Islet of Langerhans (tissue), 1 donor: Measurements from ENCODE around the gene ABHD15.

Experiments
- FAIRE-seq: peaks from one replicate; lab custom pipeline; 2011; peaks lifted over from hg19 to GRCh38; lab: Jason Lieb, UNC

Gene ABHD15

DNA sequence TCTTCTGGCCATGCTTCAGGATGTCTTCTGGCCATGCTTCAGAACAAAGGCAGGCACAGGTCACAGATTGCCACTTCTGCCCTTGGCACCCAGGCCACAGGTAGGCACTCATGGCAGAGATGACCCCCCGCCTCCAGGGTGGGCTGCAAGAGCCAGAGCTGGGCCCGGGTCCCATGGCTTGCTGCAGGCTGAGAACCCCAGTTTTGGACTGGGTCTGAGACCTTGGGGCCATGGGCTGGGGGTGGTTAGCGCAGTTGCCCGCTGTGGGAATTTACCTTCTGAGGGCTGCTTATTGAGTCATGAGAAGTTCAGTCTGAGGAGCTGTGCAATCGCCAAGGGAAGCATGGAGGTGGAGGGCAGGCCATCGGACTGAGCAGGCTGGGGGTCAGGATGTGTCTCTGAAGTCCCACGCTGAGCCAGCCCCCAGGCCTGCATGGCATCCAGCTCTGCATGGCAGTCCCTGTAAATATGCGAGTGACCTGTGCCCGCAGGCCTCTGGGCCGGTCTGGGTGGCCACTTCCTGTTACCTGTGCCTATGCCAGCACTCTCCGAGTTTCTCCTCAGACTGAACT, 27.8 kb upstream of the ABHD15 start:
- no peak for FAIRE-seq

DNA sequence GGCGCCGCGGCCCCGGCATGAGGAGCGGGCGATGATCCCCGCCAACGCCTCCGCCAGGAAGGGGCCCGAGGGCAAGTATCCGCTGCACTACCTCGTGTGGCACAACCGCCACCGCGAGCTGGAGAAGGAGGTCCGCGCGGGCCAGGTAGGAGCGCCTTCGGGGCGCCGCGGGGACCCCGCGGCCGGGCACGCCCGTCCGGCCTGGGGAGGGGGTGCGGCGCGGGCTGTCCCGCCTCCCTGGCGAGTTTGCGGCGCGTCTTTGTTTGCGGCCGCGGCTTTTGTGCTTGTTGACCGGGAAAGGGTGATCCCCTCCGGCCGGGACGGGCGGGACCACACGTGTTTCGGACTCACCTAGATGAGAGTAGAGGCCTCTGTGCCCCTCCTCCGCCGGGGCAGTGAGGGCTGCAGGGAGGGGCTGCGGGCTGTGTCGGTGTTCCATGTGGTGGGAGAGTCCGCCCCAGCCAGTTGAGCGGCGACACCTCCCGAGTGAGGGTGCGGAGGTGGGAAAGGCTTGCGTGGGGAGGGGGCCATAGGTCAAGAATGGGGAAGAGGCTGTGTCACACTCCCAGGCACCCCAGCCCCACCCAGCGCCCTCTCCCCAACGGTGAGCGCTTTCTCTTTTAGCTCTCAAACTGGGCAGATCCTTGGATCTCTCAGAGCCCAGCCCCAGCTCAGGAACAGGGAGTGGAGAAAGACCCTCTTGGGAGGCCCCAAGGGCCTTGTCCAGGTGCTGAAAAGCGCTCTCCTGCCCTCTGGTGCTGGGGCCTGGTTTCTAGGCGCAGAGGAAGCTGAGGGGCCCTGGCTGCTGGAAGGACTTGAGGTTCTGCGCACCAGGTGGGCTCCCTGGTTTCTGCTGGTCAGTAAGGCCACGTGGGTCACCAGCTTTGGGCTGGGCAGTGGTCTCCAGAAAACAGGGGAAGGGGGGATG, 27.0 kb upstream of the ABHD15 start:
- FAIRE-seq: no peak

DNA sequence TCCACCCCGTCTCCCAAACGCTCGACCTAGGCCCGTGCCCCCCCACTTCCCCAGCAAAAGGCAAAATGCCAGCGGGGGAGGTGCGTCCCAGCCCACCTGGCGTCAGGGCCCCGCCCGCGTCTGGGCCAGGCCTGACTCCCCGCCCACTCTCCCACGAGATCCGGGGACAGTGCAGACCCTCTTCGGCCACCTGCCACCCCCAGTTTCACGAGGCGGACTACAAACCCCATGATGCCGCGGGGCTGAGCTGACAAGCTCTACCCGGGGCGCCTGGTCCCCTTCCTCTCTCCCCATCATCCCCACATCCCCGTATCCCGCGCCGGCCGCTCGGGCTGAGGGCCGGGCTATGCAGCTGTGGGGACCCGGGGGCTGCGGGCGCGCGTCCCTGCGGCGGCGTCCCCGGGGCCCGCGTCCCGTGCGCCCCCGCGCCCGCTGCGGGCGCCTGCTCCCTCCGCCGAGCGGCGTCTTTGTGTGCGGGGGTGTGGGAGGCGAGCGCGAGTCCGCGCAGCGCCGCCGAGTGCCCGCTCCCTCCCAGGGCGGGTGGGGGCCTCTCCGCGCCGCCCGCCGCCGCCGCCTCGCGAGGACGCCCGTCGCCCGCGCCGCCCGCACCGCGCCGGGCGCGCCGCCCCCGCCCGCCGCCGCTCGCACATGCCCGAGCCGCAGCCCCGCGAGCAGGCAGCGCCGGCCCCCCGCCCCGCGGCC, 26.2 kb upstream of the ABHD15 start, which contains the start of gene ANKRD13B:
ANKRD13B (plus strand) TSS at position 283 of the 702 bp plus-strand sequence. CDS start 490 bp downstream, outside the sequence.
- no peak for FAIRE-seq

DNA sequence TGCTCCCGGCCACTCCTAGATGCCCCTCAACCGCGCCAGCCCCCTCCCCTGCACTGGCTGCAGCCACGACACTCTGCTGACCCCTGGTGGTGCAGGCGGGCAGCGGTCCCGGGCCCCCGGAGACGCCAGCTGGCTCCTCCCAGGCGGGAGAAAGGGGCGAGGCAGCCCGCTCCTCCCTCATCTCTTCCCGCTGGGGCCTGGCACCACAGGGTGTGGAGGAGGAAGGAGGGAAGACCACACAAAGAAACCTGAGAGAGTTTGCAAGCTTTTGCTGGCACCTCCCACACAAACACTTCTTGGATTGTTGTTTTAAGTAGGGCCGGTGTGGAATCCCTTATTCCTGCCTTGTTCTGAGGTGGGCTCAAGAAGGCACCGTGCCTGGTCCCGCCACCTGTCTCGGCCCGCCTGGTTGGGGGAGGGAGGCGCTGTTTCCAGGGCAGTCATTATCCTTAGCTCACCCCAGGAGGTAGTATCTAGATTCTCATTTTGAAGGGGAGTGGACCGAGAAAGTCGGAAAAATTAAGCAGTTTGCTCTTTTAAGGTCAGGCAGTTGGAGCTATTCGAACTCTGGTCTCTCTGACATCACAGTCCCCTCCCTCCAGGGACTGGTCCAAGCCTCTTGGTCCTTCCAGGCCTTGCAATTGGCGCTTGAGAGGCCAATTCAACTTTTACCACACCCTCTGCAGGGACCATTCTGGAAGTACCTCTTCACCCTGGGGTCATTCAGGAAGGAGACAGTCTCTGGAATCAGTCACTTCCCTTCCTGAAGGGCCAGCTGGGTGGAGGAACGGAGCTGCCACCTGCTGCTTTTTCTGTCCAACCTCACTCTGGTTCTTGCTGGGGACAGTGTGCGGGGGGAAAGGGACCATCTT, 25.1 kb upstream of the ABHD15 start:
- no peak for FAIRE-seq

DNA sequence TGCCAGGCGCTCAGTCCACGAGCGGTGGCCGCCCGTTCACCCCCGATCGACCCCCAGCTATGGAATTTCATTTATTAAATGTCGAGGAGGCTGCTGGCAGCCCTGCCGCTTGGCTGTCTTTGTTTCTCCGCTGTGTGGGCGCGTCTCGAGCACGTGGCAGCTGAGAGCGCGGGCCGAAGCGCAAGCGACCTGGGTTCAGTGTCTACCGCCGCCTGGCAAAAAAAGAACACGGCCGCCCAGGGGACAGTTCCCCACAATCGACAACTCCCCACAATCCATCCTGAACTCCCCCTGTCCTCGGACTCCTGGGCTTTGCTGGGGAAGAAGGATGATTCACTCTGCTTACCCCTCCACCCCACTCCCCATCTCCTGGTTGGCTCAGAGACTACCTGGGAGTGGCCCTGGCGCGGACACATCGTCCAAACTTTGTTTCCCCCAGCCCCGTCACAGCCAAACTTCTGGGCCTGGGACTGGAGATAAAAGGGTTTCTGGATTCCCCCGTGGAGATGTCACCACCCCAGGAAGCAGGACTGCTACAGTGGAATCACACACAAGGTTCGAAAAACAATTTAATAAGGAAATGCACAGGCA, 24.4 kb upstream of the ABHD15 start:
- no peak for FAIRE-seq

DNA sequence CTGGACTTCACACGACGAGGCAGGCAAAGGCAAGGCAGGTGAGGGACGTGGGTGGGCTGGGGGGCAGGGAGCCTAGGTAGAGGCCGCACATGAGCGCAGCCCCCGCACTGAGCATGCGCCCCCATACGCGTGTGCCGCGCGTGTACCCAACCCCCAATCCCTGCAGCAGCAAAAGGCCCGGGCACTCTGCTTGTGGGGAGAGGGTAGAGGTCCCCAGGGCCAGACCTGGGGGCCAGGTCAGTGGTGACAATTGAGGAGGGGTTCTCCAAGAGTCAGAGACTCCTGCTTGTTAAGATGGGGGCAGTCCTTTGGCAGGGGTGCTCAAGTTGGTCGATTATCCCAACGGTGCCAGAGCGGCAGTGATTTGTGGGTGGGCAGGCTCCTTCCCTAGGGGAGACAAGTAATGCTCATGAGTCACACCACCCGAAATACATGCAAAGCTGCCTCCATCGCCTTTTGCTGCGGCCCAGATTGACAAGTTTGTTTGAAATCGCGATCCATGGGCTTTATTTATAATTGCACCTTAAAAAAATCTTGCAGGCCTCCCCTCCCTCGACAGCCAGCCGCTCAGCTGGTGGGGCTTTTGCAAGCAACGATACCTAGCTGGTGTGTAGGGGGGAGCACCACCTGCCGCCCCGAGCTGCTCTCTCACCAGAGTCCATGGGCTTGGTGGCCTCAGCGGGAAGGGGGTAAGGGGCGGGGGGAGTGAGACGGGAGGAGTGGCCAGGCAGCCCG, 23.7 kb upstream of the ABHD15 start:
- no peak for FAIRE-seq

DNA sequence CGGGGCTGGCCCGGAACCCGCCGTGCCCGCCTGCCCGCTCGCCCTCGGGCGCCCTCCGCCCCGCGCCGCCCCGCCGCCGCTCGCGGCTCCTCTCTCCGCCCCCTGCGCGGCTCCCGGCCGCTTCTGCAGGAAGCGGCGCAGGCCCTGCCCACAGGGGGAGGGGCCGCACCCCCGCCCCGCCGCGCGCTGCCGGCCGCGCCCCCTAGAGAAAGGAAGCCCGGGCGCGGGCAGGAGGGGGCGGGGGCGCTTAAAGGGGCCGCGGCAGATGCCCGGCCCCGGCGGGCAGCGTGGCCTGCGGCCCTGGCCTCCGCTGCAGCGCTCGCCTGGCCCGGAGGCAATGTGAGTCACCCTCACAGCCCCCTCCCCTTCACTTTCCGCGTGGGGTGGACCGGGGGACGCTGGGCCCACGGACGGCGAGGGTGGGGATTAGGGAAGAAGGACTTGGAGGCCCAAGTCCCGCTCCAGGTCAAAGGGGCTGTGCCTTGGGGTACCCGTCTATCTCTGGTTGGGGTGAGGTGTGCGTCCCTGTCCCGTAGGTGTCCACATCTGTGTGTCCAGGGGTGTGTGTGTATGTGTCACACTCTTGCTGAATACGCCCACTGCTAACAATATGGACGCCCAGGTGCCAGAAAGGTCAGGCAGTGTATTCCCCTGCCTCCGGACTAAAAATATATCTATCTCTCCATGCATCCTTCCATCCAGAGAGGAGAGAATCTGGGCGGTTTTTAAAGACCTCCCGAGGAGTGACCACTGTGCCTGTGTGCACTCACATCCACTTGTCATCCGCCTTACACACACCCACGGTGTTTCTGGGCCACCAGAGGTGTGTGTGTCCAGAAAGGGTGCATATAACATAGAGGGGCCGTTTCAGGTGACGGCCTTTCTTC, 22.9 kb upstream of the ABHD15 start, which contains the start of gene GIT1:
GIT1 (minus strand) TSS at position 125 of the 887 bp plus-strand sequence. CDS start 270 bp downstream, outside the sequence.
- FAIRE-seq: no peak

DNA sequence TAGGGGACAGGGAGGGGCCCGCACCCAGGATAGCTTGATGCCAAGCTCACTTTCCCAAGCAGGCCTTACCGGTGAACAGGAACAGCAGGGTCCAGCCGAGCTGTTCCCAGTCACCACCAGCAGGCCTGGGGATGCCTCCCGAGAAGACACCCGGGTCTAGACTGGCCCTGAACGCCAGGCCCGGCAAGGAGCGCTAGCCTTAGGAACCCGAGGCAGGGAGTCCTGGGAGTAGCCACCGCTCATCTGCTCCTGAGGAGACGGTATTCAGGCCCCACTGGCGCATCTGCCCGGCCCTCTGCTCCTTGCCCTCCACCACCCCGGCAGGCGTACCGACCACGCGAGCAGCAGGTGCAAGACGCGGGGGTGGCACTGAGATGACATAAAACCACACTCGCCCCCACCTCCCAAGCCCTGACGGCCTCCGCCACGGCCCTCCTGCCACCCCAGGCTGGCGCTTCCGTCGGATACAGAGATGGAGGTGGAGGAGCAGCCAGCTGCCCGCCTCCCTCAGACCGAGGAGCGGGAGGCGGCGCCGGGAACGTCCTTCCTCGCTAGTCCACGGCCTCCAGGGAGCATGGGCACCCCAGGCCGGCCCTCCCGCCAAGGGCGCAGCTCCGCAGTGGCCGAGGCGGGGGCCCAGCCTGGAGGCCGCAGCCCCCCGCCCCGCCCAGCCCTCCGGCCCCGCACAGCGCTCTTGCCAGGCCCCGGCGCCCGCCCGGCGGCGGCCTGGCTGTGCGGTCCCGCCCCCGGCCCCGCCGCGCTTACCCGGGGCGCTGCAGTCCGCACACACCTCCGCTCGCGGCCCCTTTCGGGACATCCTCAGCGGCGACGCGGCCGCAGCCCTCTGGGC, 21.9 kb upstream of the ABHD15 start:
- no peak for FAIRE-seq

DNA sequence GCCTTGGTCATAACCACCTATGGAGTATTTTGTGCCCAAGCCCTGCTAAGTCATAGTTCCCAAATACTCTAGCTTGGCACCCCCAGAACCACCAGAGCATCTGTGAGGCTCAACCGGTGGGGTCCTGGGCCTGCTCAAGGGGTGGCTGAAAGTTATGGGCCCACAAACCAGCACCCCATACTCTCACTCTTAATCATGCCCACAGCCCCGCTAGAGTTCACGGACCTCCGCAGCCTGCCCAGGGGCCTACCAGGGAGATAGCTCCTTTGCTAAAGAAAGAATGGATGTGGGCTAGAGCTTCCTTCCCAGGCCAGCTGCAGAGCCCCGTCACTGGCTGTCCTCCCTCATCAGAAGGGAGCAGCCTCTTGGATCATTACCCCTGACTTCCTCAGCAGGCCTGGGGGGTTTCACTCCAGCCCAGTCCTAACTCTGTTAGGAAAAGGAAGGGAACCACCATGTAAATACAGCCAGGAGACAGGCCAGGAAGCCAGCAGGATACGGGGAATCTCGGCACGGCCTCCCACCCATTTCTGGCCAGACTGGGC, 21.3 kb upstream of the ABHD15 start:
- no peak for FAIRE-seq

DNA sequence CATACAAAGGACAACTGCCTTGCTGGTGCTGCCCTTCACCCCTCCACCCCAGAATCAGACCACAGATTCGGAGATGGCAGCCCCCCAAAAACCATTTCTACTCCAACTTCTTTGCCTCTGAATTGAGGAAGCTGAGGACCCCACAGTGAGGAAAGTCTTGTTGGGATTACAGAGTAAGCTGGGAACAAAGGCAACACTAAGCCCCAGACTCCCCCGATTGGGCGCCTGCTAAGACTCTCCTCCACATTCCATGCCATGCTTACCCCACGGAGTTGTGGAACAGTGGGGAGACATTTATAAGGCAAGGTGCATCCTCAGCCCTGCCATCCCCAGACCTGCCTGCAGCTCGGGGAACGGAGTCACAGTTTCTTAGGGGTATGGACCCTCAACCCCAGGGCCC, 20.8 kb upstream of the ABHD15 start:
- FAIRE-seq: no peak

DNA sequence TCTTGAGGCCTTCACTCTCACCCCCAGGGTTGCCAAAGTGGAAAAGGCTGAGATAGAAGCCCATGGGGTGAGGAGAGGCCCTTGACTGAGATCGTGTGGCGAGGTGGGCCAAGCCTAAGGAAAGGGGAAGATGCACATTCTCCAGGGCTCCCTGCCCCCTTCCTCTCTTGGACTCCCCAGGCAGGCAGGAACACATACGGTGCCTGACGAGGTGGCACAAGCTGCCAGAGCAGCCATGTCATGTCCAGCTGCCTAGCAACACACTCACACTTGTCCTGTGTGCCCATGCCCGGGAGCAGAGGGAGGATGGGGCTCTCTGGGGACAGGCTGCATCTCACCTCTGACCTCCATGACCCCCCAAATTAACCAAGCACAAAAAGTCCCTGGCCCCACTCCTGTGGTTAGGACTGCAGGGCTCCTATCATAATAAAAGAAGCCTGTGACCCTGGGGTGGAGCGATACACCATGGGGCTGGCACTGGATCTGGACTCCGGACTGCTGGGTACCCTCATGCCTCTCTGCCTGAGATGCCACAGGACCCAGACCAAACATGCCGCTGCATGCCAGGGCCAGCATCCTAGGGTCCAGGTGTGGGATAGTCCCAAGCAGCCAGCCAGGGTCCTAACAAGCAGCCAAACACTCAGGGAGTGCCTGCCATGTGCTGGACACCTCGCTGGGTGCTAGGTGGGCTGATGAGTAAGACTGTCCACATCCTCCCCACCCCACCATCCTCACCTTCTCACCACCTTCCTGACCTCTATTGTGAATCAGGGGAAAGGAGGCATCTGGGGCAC, 20.0 kb upstream of the ABHD15 start:
- no peak for FAIRE-seq

DNA sequence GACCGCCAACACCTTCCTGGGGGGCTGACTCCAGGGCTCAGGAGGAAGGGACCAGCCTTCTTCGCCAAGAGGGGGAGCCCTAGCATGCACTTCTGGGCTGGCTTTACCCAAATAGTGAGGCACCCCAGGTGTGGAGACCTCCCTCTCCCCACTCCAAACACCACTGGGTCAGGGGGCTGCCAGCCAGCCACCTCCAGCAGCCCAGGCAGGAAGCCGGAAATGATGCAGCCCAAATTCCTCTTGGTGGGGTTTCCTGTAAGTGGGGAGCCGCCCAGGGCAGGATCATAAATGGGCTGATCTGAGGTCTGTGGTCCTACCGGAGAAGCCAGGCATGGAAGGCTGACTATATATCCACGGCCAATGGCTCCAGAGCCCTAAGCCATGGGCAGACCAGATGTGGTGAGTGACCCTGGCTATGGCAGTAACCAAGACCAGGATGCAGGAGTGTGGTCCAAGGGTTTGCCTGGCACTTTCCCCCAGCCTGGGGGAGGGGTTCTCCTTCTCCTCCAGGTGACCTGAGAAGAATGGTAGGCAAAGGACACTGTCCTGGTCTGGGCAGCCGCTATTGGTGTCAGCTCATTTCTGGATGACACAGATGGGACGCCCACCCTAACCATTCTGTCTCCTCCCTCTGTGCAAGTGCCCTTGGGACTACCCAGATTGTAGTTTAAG, 18.4 kb upstream of the ABHD15 start:
- FAIRE-seq: no peak

DNA sequence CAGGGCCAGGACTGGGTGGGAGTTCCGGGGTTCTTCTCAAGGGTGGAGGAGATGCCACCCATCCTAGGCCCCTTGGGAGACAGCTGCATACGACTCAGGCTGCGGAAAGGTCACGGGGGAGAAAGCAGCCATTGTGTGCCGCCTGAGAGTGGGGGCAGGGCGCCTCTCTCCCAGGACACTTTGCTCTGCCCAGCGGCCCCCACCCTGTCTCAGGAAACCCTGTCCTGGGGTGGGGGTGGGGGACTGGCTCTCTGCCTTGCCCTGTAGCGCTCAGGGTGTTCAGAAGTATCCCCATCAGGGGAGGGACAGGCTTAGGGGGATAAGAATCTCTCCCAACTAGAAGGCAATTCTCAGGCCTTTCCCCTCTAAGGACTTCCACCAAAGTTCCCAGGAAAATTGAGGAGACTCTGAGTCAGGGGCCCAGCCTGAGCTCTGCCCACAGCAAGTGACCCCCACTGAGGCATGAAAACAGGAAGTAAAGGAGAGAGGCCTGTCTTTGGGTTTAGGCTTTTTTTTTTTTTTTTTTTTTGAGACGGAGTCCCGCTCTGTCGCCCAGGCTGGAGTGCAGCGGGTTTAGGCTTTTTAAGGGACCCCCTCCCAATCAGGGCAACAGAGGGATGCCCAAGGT, 17.7 kb upstream of the ABHD15 start:
- no peak for FAIRE-seq

DNA sequence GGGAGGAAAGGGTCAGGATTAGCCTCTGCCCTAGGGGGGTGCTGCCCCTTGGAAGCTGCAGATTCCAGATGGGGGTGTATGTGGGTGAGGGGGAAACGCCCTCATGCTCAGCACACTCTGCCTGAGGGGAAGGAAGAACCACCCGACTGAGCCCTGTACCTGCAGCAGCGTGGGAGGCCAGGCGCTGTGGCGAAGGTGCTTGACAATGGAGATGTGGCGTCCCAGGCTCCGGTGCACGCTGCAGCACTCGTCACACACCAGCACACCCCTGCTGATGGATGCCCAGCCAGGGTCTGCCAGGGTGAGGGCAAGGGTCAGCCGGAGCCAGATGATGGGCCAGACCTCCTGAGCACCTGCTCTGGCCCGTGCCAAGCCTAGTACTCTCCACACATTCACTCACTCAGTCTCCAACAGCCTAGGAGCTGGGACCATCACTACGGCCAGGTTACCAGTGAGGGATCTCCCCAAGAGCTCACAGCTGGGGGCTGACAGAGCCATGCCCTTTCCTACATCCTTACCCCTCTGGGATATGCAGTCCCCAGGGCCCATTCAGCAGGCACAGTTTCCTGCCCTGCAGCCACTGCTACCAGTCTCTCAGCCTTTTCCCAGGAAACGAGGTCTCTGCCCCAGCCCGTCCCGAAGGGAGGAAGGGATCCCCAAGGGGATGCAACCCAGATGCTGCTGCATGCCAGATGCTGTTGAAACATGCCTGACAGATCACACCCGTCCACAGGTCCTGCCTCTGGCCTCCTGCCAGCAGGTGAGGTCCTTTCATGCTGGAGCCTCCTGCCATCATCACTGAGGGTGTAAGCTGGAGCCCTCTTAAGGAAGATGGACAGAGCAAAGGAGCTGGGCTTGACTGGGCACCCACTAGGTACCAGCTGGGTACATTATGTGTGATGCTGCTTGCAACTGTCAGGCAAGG, 16.7 kb upstream of the ABHD15 start:
- FAIRE-seq: no peak

DNA sequence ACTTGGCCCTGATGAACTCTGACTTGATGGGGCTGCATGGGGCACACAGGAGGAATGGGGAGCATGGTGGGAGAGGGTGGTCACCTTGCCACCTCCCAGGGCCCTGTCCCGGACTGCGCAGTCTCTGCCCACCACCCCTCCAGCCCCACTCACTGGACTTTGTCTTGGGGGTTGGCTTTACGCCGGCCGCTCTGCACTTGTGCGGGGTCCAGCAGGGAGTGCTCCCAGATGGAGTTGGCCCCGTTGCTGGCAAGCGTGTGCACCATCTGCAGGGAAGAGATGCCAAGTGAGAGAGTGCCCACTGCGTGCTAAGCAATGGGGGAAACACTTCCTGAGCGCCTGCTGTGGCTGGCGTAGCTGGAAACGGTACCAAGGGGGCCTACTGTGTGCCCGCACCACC, 15.9 kb upstream of the ABHD15 start:
- FAIRE-seq: no peak
